ENCODE measurements around the gene FRRS1L. TPM values are rescaled to one million over a fixed set of nuclear protein-coding genes. Genes with fewer than 3 reads are reported as not detected.

FRRS1L gene
- total RNA-seq, 1 donor from 2014 or later, result 7.2 TPM

DNA sequence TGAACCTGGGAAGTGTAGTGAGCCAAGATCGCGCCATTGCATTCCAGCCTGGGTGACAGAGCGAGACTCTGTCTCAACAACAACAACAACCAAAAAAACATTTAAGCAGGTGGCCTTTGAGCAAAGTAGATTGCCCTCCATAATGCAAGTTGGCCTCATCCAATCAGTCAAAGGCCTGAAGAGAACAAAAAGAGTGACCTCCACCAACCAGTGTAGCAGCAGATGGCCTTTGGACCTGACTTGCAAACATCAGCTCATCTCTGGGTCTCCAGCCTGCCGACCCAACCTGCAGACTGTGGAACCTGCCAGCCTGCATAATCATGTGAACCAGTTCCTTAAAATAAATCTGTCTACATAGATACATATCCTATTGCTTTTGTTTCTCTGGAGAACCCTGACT, 7.5 kb downstream of the FRRS1L start:
- TF ChIP-seq, protein P1, sequence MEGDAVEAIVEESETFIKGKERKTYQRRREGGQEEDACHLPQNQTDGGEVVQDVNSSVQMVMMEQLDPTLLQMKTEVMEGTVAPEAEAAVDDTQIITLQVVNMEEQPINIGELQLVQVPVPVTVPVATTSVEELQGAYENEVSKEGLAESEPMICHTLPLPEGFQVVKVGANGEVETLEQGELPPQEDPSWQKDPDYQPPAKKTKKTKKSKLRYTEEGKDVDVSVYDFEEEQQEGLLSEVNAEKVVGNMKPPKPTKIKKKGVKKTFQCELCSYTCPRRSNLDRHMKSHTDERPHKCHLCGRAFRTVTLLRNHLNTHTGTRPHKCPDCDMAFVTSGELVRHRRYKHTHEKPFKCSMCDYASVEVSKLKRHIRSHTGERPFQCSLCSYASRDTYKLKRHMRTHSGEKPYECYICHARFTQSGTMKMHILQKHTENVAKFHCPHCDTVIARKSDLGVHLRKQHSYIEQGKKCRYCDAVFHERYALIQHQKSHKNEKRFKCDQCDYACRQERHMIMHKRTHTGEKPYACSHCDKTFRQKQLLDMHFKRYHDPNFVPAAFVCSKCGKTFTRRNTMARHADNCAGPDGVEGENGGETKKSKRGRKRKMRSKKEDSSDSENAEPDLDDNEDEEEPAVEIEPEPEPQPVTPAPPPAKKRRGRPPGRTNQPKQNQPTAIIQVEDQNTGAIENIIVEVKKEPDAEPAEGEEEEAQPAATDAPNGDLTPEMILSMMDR (conservative IDR thresholded peaks at IDR 0.05), result no peak
- no peaks in the 10 kb centered on the region for H3K36me3 Mint-ChIP-seq
- H3K4me3 Mint-ChIP-seq, result no peak overlapping the region
- peaks cover 17% of the 10 kb centered on the region for H3K27me3 Mint-ChIP-seq
- H3K9me3 Mint-ChIP-seq, result no peaks in the 10 kb centered on the region
- no peak overlapping the region for H3K27ac Mint-ChIP-seq
- peaks cover 6% of the 10 kb centered on the region for H3K4me1 Mint-ChIP-seq (ENCODE audit: unreplicated experiment)
- no peak for DNase-seq (ENCODE audit: extremely low spot score, unreplicated experiment)

DNA sequence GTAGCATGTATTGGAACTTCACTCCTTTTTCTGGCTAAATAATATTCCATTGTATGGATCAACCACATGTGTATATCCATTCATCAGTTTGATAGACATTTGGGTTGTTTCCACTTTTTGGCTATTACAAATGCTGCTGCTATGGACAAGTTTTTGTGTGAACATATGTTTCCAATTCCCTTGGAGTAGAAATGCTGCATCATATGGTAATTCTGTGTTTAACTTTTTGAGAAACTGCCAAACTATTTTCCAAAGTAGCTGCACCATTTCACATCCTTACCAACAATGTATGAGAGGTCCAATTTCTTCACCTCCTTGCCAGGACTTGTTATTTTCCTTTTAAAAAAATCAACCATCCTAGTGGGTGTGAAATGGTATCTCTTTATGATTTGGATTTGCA, 8.4 kb downstream of the FRRS1L start:
- Mint-ChIP-seq H3K27ac (no peak overlapping the region), H3K36me3 (no peaks in the 10 kb centered on the region), H3K27me3 (peaks cover 11% of the 10 kb centered on the region), H3K4me3 (no peak overlapping the region), H3K9me3 (peaks cover 3% of the 10 kb centered on the region), H3K4me1 (ENCODE audit: unreplicated experiment) (peaks cover 6% of the 10 kb centered on the region)
- DNase-seq (ENCODE audit: extremely low spot score, unreplicated experiment), result no peak
- TF ChIP-seq, protein P1 (conservative IDR thresholded peaks at IDR 0.05), result no peak

DNA sequence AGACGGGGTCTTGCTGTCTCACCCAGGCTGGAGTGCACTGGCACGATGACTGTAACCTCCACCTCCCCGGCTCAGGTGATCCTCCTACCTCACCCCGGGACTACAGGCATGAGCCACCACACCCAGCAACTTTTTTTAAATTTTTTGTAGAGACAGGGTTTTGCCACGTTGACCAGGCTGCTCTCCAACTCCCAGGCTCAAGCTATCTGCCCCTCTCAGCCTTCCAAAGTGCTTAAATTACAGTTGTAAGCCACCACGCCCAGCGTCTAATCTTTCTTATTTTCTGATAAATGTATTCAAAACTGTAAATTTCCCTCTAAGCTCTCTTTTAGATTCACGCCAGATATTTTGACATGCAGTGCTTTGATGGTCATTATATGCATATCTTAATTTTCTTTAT, 10.3 kb downstream of the FRRS1L start:
- Mint-ChIP-seq H3K4me3 (no peak overlapping the region), H3K27me3 (peaks cover 7% of the 10 kb centered on the region), H3K36me3 (no peaks in the 10 kb centered on the region), H3K27ac (no peak overlapping the region), H3K9me3 (peaks cover 7% of the 10 kb centered on the region), H3K4me1 (ENCODE audit: unreplicated experiment) (peaks cover 6% of the 10 kb centered on the region)
- TF ChIP-seq, protein P1 (conservative IDR thresholded peaks at IDR 0.05), result no peak
- no peak for DNase-seq (ENCODE audit: extremely low spot score, unreplicated experiment)

DNA sequence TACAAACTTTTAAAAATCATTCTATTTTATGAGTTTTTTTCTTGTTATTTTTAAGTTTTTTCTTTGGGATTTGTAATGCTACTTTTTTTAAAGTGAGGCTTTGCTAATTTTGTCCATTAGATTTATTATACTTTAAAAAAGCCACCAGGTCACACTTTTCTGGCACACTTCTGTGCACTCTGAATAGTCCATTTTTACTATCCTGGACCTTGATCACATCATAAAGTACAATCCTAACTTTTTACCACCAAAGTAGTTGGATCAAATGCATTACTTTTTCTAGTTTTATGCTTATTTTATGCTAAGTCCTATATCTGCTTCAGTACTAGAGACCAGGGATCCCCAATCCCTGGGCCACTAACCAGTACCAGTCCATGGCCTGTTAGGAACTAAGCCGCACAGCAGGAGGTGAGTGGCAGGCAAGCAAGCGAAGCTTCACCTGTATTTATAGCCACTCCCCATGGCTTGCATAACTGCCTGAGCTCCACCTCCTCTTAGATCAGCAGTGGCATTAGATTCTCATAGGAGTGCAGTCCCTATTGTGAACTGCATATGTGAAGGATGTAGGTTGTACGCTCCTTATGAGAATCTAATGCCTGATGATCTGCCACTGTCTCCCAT, 16.0 kb downstream of the FRRS1L start:
- Mint-ChIP-seq H3K27ac (no peak overlapping the region), H3K4me1 (ENCODE audit: unreplicated experiment) (no peaks in the 10 kb centered on the region), H3K36me3 (no peaks in the 10 kb centered on the region), H3K4me3 (no peak overlapping the region), H3K27me3 (no peaks in the 10 kb centered on the region), H3K9me3 (peaks cover 7% of the 10 kb centered on the region)
- TF ChIP-seq, protein P1 (conservative IDR thresholded peaks at IDR 0.05), result no peak
- no peak for DNase-seq (ENCODE audit: extremely low spot score, unreplicated experiment)

DNA sequence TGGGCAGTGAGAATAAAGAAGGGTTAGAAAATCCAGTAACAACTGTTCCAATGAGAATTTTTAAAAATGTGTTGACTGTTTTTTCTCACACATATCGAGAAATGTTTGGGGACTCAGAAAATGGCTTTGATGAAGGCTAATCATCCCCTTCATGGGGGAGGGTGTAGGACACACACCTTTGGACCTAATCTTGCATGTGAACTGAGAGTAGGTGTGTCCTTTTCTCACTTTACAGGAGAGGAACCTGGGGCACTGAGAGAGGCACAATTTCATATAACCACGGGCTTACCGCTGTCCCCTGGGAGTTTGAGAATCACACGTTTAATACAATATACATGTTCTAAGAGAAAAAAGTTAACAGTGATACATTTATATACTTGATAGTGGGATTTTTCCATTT, 17.3 kb downstream of the FRRS1L start:
- DNase-seq (ENCODE audit: extremely low spot score, unreplicated experiment), result no peak
- Mint-ChIP-seq H3K4me1 (ENCODE audit: unreplicated experiment) (no peaks in the 10 kb centered on the region), H3K27ac (no peak overlapping the region), H3K9me3 (peaks cover 7% of the 10 kb centered on the region), H3K4me3 (no peak overlapping the region), H3K36me3 (no peaks in the 10 kb centered on the region), H3K27me3 (no peaks in the 10 kb centered on the region)
- TF ChIP-seq, protein P1 (conservative IDR thresholded peaks at IDR 0.05), result no peak

DNA sequence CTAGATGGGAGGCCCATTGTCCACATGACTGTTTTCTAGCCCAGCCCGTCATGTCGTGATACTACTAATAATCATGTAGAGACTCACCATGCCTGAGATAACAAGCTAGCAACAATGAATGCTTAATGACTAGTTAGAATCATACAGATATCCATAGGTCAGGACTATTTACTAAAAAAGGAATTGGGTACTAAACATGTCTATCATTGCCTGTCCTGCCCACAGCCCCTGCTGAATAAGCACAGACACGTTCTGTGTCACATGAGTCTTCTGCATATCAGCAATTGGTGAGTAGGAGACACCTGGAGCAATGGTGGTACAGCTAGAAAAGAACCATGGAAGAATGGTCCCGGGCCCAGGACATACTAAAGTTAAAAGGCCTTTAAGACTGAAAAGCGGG, 18.0 kb downstream of the FRRS1L start:
- H3K27me3 Mint-ChIP-seq, result no peaks in the 10 kb centered on the region
- TF ChIP-seq, protein P1 (conservative IDR thresholded peaks at IDR 0.05), result no peak
- H3K4me1 Mint-ChIP-seq (ENCODE audit: unreplicated experiment), result peaks cover under 1% of the 10 kb centered on the region
- H3K4me3 Mint-ChIP-seq, result no peak overlapping the region
- no peak for DNase-seq (ENCODE audit: extremely low spot score, unreplicated experiment)
- no peaks in the 10 kb centered on the region for H3K36me3 Mint-ChIP-seq
- no peak overlapping the region for H3K27ac Mint-ChIP-seq
- peaks cover 7% of the 10 kb centered on the region for H3K9me3 Mint-ChIP-seq
